Astrocyte (in vitro differentiated cells and primary cell): ENCODE data around the gene RPRD1B.

Experiments used
- EZH2 ChIP-seq: IDR thresholded peaks from 2 replicates; pipeline ENCODE4 v1.6.1; 2012; ENCODE audit warnings: mild to moderate bottlenecking, low read length, inconsistent platforms; ENCODE audit not compliant: insufficient read depth
- TF ChIP-seq, protein P1 (sequence below): IDR thresholded peaks from 2 replicates; pipeline ENCODE4 v1.5.1; 2011; ENCODE audit warnings: low read depth, mild to moderate bottlenecking, inconsistent platforms, low read length, moderate library complexity; ENCODE audit not compliant: insufficient read depth

DNA sequence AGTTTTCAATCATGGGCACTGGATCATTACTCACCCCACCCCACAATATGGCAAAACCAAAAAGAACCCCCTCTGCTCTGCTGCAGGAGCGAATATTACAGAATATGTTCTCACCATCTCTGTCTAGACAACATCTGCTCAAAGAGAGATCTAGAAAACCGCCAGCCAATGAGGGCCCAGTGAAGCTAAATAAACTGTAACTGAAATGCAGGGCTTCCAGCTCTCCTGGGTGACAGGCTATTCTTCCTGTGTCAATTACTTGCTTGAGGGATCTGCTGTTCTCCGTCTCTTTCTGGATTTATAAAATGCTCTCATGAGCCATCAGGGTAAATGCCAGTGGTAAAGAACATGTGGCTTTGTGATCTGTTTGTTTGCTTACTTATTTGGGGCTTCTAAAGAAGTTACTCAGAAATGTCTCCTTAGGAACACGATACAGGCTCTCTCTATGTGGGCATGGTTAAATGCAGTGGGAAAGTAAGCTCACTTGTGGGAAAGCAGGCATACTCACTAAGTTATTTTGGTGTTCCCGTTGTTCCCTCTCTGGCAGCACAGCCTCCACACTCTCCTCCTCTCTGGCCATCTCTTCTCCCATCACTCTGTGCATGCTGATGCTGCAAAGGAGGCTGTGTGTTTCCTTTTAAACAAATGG is 45.1 kb upstream of the RPRD1B start:
- TF ChIP-seq, protein P1, sequence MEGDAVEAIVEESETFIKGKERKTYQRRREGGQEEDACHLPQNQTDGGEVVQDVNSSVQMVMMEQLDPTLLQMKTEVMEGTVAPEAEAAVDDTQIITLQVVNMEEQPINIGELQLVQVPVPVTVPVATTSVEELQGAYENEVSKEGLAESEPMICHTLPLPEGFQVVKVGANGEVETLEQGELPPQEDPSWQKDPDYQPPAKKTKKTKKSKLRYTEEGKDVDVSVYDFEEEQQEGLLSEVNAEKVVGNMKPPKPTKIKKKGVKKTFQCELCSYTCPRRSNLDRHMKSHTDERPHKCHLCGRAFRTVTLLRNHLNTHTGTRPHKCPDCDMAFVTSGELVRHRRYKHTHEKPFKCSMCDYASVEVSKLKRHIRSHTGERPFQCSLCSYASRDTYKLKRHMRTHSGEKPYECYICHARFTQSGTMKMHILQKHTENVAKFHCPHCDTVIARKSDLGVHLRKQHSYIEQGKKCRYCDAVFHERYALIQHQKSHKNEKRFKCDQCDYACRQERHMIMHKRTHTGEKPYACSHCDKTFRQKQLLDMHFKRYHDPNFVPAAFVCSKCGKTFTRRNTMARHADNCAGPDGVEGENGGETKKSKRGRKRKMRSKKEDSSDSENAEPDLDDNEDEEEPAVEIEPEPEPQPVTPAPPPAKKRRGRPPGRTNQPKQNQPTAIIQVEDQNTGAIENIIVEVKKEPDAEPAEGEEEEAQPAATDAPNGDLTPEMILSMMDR, result no peak
- TF ChIP-seq EZH2, result no peak
